ENCODE results near the gene KIFC1. TPM values are rescaled to one million over a fixed set of nuclear protein-coding genes. Genes with fewer than 3 reads are reported as not detected.
"Not testable (repeated sequence)": the region's sequence is repeated elsewhere in the genome, so short reads cannot be mapped to it uniquely, and the experiment has no call there.

Gene KIFC1
- total RNA-seq, 1 experiment from 2014 or later, result 73.8 TPM

DNA sequence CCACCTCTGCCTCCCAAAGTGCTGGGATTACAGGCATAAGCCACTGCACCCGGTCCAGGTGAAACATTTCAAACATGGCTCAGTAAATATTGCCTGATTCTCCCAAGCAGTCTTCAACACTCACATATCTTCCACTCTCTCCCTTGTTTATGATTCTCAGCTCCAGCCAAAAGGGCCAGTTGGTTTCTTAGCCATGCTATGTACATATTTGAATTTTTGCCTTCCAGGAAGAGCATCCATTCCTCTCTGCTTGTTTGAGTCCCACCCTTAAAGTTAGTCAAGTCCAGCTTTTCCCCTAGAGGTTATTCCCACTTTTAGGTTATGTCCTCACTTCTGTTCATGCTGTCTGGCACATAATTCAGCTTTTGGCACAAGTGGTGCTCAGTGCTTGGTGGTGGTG, 5.9 kb downstream of the KIFC1 start:
- Histone ChIP-seq H4K20me1 (ENCODE audit: control insufficient read depth, insufficient read depth, insufficient read length) (no peaks in the 10 kb centered on the region), H2AK5ac (ENCODE audit: insufficient read length, low read length) (no peak overlapping the region), H3K9ac (ENCODE audit: extremely low read depth, insufficient read length, low read length) (no peak overlapping the region), H4K8ac (replicated peaks; ENCODE audit: insufficient read length, low read depth, low read length) (no peak overlapping the region), H2BK15ac (ENCODE audit: low read depth, low read length) (no peak overlapping the region), H3K79me2 (ENCODE audit: insufficient read depth, low read length) (peaks cover 34% of the 10 kb centered on the region), H3K23ac (ENCODE audit: insufficient read length, low read depth, low read length) (no peak overlapping the region), H3K27ac (ENCODE audit: insufficient read length, low read depth, low read length) (no peak overlapping the region), H3K79me1 (ENCODE audit: insufficient read depth, low read depth, low read length, poor library complexity, severe bottlenecking) (peaks cover 8% of the 10 kb centered on the region), H3K23me2 (ENCODE audit: insufficient read length, low read depth, low read length, poor library complexity, severe bottlenecking) (peaks cover 6% of the 10 kb centered on the region), H3K9me3 (ENCODE audit: control insufficient read depth, low read depth, low read length) (no peaks in the 10 kb centered on the region), H4K5ac (ENCODE audit: insufficient read length, low read depth, low read length) (no peak overlapping the region), H3K14ac (ENCODE audit: insufficient read depth, low read length) (no peak overlapping the region), H2BK120ac (ENCODE audit: low read depth, low read length, poor library complexity, severe bottlenecking) (no peak overlapping the region), H2BK20ac (ENCODE audit: low read depth, low read length, poor library complexity, severe bottlenecking) (no peak overlapping the region), H3K4me1 (ENCODE audit: insufficient read depth, low read length) (peaks cover 2% of the 10 kb centered on the region; the same call in 1 of the 2 replicates), H4K91ac (ENCODE audit: insufficient read length, low read depth, low read length) (no peak overlapping the region), H3K4ac (ENCODE audit: low read depth, low read length) (no peak overlapping the region), H2BK12ac (ENCODE audit: insufficient read length, low read depth, low read length) (no peak overlapping the region), H3T11ph (ENCODE audit: low read length) (no peak overlapping the region), H3K56ac (ENCODE audit: insufficient read length, low read depth, low read length) (no peak overlapping the region), H2AFZ (ENCODE audit: low read length) (no peak overlapping the region), H2BK5ac (ENCODE audit: insufficient read length, low read length) (no peak overlapping the region), H3K27me3 (ENCODE audit: insufficient read depth, low read length) (no peaks in the 10 kb centered on the region), H3K18ac (ENCODE audit: insufficient read length, low read depth, low read length) (no peak overlapping the region), H3K4me2 (ENCODE audit: insufficient read depth, insufficient read length, low read length) (no peak overlapping the region)
- TF ChIP-seq CTCF (conservative IDR thresholded peaks at IDR 0.05), result no peak
- Mint-ChIP-seq H3K4me1 (peaks cover 22 to 24% of the 10 kb centered on the region in 2 experiments), H3K9me3 (no peaks in the 10 kb centered on the region), H3K4me3 (no peak overlapping the region), H3K36me3 (ENCODE audit: insufficient read depth in 1 of 3, low read depth in 3 of 3) (peaks cover 38 to 61% (median 56%) of the 10 kb centered on the region in 3 experiments; a peak in 6 of 7 replicates), H3K27ac (peak overlapping the region in 1 of 3 experiments; percentile 22; a peak in 2 of 7 replicates), H3K27me3 (ENCODE audit: low read depth) (no peaks in the 10 kb centered on the region)
- DNase-seq, result no peak
- whole genome bisulfite sequencing (ENCODE audit: extremely low coverage, insufficient read length, low lambda C conversion rate), result no CpG with 5 or more reads among the region's 1 CpG

DNA sequence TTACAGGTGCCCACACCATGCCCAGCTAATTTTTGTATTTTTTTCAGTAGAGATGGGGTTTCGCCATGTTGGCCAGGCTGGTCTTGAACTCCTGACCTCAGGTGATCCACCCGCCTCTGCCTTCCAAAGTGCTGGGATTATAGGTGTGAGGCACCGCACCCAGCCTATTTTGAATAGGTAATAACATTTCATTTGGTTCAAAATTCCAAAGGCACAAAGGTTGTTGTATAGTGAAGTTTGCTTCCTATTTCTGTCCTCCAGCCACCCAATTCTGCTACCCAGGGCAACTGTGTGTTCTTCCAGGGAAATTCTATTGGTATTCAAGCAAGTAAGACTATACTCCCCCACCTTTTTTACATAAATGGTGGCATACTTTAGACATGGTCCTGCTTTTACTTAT, 7.0 kb downstream of the KIFC1 start:
- not testable (repeated sequence) for H2BK20ac ChIP-seq (ENCODE audit: low read depth, low read length, poor library complexity, severe bottlenecking); H2BK5ac ChIP-seq (ENCODE audit: insufficient read length, low read length); H4K20me1 ChIP-seq (ENCODE audit: control insufficient read depth, insufficient read depth, insufficient read length); H3T11ph ChIP-seq (ENCODE audit: low read length); H3K27me3 ChIP-seq (ENCODE audit: insufficient read depth, low read length); H4K5ac ChIP-seq (ENCODE audit: insufficient read length, low read depth, low read length); H2BK15ac ChIP-seq (ENCODE audit: low read depth, low read length); H2AFZ ChIP-seq (ENCODE audit: low read length); H3K27ac ChIP-seq (ENCODE audit: insufficient read length, low read depth, low read length); H3K23me2 ChIP-seq (ENCODE audit: insufficient read length, low read depth, low read length, poor library complexity, severe bottlenecking); H3K4me3 Mint-ChIP-seq; H3K4ac ChIP-seq (ENCODE audit: low read depth, low read length); H4K91ac ChIP-seq (ENCODE audit: insufficient read length, low read depth, low read length); H3K9me3 ChIP-seq (ENCODE audit: control insufficient read depth, low read depth, low read length); H3K27ac Mint-ChIP-seq; H3K9ac ChIP-seq (ENCODE audit: extremely low read depth, insufficient read length, low read length); H3K23ac ChIP-seq (ENCODE audit: insufficient read length, low read depth, low read length); H3K27me3 Mint-ChIP-seq (ENCODE audit: low read depth); H4K8ac ChIP-seq (replicated peaks; ENCODE audit: insufficient read length, low read depth, low read length); H3K4me2 ChIP-seq (ENCODE audit: insufficient read depth, insufficient read length, low read length); H2BK12ac ChIP-seq (ENCODE audit: insufficient read length, low read depth, low read length); H3K79me1 ChIP-seq (ENCODE audit: insufficient read depth, low read depth, low read length, poor library complexity, severe bottlenecking); H2BK120ac ChIP-seq (ENCODE audit: low read depth, low read length, poor library complexity, severe bottlenecking); H3K9me3 Mint-ChIP-seq; H3K14ac ChIP-seq (ENCODE audit: insufficient read depth, low read length); H3K4me1 ChIP-seq (ENCODE audit: insufficient read depth, low read length); H3K18ac ChIP-seq (ENCODE audit: insufficient read length, low read depth, low read length); H2AK5ac ChIP-seq (ENCODE audit: insufficient read length, low read length); DNase-seq; H3K56ac ChIP-seq (ENCODE audit: insufficient read length, low read depth, low read length)
- H3K36me3 Mint-ChIP-seq (ENCODE audit: insufficient read depth in 1 of 3, low read depth in 3 of 3), result peaks cover 39 to 66% (median 64%) of the 10 kb centered on the region in 3 experiments; a peak in 6 of 7 replicates
- H3K4me1 Mint-ChIP-seq, result peaks cover 14 to 16% of the 10 kb centered on the region in 2 experiments
- WGBS (ENCODE audit: extremely low coverage, insufficient read length, low lambda C conversion rate), result no CpG with 5 or more reads among the region's 3 CpGs
- peaks cover 24% of the 10 kb centered on the region; the same call in 1 of the 2 replicates for H3K79me2 ChIP-seq (ENCODE audit: insufficient read depth, low read length)
